Measurements from ENCODE around the gene PRKG1. TPM values are rescaled to one million over a fixed set of nuclear protein-coding genes. Genes with fewer than 3 reads are reported as not detected.
A peak's percentile ranks its signal among the peaks of the same experiment; 100 is the strongest.

PRKG1 gene
- total RNA-seq, 4 donors from 2014 or later = 26.5 to 72.3 (median 58.1) TPM

DNA sequence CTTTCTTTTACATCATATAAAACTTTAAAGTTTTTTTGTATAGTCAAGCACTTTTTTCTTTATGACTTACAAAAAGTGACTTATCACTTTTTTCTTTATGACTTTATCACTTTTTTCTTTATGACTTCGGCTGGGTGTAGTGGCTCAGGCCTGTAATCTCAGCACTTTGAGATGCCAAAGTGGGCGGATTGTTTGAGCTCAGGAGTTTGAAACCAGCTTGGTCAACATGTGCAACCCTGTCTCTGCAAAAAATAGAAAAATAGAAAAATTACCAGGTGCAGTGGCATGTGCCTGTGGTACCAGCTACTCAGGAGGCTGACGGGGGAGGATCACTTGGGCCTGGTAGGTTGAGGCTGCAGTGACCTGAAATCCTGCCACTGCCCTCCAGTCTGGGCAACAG is 733.9 kb downstream of the PRKG1 start:
- 94% methylated on average over 3 of the region's 3 CpGs for WGBS, 2 donors
- no peaks in the 10 kb centered on the region for H3K27me3 ChIP-seq
- no peak overlapping the region for H3K27ac ChIP-seq
- no peak for TF ChIP-seq POLR2A (IDR thresholded peaks at IDR 0.05)
- TF ChIP-seq CTCF (IDR thresholded peaks at IDR 0.05) = no peak
- H3K9me3 ChIP-seq = no peaks in the 10 kb centered on the region
- no peaks in the 10 kb centered on the region for H3K36me3 ChIP-seq
- no peak overlapping the region for H3K4me3 ChIP-seq (replicated peaks in 1 of 3)
- no peak for DNase-seq
- intact Hi-C loops (cut with DNase I) = no loop called here
- H3K4me1 ChIP-seq = no peaks in the 10 kb centered on the region

DNA sequence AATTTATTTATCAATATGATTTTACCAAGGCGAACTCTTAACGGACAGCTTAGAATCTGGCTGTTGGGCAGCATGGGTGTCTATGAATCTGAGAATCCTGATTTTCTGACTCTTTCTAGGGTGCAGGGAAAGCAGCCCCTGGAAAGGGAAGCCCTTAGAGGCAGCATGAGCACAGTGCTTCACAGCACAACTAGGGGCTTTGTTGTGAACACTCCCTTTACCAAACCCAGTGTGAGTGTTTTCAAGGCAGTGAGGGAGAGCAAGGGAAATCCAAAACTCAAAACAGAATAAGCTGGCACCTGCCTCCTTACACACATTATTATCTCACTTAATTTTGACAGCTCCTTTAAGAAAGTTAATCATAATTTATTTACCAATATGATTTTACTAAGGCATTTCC is 741.4 kb downstream of the PRKG1 start:
- intact Hi-C loops (cut with DNase I) = no loop called here
- Histone ChIP-seq H3K4me3 (replicated peaks in 1 of 3) (no peak overlapping the region), H3K4me1 (no peaks in the 10 kb centered on the region), H3K27ac (no peak overlapping the region), H3K9me3 (no peaks in the 10 kb centered on the region), H3K36me3 (no peaks in the 10 kb centered on the region), H3K27me3 (no peaks in the 10 kb centered on the region)
- no peak for DNase-seq
- 69% methylated on average over 2 of the region's 2 CpGs for WGBS, 2 donors
- no peak for TF ChIP-seq CTCF (IDR thresholded peaks at IDR 0.05)
- no peak for TF ChIP-seq POLR2A (IDR thresholded peaks at IDR 0.05)

GRCh38 chr10:51821045-51821444 is 746.8 kb downstream of the PRKG1 start:
- Histone ChIP-seq H3K4me1 (no peaks in the 10 kb centered on the region), H3K9me3 (no peaks in the 10 kb centered on the region), H3K27ac (no peak overlapping the region), H3K27me3 (no peaks in the 10 kb centered on the region), H3K4me3 (replicated peaks in 1 of 3) (no peak overlapping the region), H3K36me3 (no peaks in the 10 kb centered on the region)
- 50 to 63% methylated on average over 2 of the region's 2 CpGs for WGBS, 2 donors
- TF ChIP-seq CTCF (IDR thresholded peaks at IDR 0.05) (no peak), POLR2A (IDR thresholded peaks at IDR 0.05) (no peak)
- intact Hi-C loops (cut with DNase I) = no loop called here
- no peak for DNase-seq

GRCh38 chr10:51821745-51822144 is 747.5 kb downstream of the PRKG1 start:
- TF ChIP-seq CTCF (IDR thresholded peaks at IDR 0.05) = no peak
- no peak for TF ChIP-seq POLR2A (IDR thresholded peaks at IDR 0.05)
- H3K27me3 ChIP-seq = no peaks in the 10 kb centered on the region
- H3K9me3 ChIP-seq = no peaks in the 10 kb centered on the region
- H3K27ac ChIP-seq = no peak overlapping the region
- H3K4me3 ChIP-seq (replicated peaks in 1 of 3) = no peak overlapping the region
- DNase-seq = no peak
- H3K36me3 ChIP-seq = no peaks in the 10 kb centered on the region
- no peaks in the 10 kb centered on the region for H3K4me1 ChIP-seq
- intact Hi-C loops (cut with DNase I) = no loop called here

GRCh38 chr10:51832652-51833383 is 758.5 kb downstream of the PRKG1 start:
- Histone ChIP-seq H3K4me1 (no peaks in the 10 kb centered on the region), H3K36me3 (no peaks in the 10 kb centered on the region), H3K9me3 (no peaks in the 10 kb centered on the region), H3K4me3 (replicated peaks in 1 of 3) (no peak overlapping the region), H3K27me3 (no peaks in the 10 kb centered on the region), H3K27ac (no peak overlapping the region)
- 87 to 92% methylated on average over 7 of the region's 7 CpGs for WGBS, 2 donors
- DNase-seq = peak in 1 of 2 donors; percentile 3
- intact Hi-C loops (cut with DNase I) = no loop called here
- TF ChIP-seq CTCF (IDR thresholded peaks at IDR 0.05) (no peak), POLR2A (IDR thresholded peaks at IDR 0.05) (no peak)
